ENCODE data around the gene CMPK1.
A peak's percentile ranks its signal among the peaks of the same experiment; 100 is the strongest.
"Not testable (repeated sequence)": the region's sequence is repeated elsewhere in the genome, so short reads cannot be mapped to it uniquely, and the experiment has no call there.

The CMPK1 gene

DNA sequence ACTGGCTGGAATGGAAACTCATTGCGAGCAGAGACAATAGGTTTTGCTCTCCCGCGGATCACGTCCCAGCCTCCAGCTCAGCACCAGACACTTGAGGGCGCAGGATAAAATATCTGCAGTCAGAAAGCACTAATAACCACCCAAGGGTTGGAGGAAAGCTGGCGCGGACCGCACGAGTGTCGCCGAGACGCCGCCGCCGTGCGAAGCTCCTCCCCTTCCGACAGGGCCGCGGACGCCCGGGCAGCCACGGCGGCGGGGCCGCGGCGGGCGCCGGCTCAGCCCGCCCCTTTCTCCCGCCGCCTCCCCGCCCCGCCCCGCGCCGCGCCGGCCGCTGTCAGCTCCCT is at the start of gene CMPK1:
Gene CMPK1, plus strand, starts transcription at position 213 of the 344 bp plus-strand sequence. CDS start 156 bp downstream, outside the sequence.
- DNase-seq, result peak; percentile 81 to 93 (median 86)

DNA sequence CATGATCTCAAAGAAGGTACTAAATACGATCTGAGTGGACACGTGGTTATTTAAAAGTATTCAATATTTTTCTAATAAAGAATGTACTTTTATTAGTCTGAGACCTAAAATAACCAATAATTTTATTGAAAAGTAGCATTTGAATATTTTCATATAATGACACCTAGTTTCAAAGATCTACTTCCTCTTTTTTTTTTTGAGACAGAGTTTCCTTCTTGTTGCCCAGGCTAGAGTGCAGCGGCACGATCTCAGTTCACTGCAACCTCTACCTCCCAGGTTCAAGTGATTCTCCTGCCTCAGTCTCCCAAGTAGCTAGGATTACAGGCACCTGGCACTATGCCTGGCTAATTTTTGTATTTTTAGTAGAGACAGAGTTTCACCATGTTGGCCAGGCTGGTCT is 45.5 kb upstream of the CMPK1 start:
- peak in 2 of 3 donors; percentile 27 for DNase-seq

DNA sequence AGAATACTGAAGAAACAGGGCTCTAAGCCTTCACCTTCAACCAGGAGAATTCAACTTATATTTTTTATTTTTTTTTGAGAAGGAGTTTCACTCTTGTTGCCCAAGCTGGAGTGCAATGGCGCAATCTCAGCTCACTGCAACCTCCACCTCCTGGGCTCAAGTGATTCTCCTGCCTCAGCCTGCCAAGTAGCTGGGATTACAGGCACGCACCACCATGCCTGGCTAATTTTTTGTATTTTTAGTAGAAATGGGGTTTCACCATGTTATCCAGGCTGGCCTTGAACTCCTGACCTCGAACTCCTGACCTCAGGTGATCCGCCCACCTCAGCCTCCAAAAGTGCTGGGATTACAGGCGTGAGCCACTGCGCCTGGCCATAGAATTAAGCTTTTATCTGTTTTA is 38.7 kb upstream of the CMPK1 start:
- DNase-seq, result not testable (repeated sequence)

DNA sequence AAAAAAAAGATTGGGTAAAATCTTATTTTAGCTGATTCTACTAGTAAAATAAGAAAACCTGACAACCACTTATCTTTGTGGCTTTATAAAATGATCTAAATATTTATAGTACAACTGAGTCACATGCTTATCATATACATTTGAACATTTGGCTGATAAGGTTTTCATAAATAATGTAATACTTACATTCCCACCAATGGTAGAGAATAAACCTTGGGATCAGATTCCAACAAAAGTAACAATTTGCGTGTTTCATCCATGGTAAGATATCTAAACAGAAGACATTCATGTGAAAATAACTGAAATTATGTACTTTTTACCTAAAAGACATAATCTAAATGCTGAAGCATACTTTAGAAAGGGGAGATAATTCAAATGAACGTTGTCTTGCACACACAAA is 38.0 kb upstream of the CMPK1 start:
- no peak for DNase-seq

DNA sequence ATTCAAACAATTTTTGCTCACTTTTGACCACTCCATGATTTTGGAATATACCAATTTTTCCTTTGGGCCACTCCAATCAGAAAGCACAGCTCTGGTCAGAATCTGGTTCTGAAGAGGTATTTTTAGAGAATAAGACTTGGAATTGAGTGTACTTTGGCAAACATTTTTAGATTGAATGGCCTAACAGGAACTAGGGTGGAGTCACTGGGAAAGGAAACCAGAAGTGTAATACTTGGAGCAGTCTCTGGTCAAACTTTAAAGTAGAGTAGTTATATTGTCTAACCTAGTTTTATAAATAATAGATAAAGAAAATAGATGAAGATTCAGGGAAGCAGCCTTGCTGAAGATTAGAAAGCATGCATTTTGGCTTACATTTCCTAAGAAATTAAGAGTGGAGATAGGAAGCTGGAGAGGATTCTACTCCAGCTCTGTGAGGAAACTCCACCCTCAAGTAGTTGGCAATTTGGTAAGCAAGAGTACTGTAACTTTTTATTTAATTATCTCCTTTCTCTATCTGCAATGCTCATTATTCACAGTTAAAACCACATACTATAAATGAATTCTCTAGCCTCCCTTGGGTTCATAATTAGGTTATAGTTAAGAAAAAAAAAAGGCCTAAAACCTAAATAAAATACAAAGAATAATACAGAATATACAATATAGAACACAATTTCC is 35.4 kb upstream of the CMPK1 start:
- DNase-seq, result peak in 1 of 3 donors; percentile 13

GRCh38 chr1:47302472-47302871 is 31.1 kb upstream of the CMPK1 start:
- no peak for DNase-seq

DNA sequence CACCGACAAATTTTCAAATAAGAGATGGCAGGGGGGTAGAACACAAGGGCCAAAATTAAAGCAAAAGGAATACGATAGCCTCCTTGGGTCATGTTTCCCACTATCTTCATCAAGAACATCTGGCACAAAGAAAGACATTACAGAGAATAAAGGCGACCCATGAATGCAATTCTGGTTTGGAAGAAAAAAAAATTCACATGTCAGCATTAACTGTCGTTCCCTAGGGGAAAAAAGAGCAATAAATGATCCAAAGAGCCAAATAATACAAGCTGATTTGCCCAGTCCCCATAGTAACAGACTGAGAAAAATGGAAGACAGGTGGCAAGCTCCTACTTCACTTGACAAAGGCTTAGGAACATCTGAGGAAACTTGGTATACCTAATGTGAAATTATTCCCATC is 24.2 kb upstream of the CMPK1 start:
- DNase-seq, result no peak

DNA sequence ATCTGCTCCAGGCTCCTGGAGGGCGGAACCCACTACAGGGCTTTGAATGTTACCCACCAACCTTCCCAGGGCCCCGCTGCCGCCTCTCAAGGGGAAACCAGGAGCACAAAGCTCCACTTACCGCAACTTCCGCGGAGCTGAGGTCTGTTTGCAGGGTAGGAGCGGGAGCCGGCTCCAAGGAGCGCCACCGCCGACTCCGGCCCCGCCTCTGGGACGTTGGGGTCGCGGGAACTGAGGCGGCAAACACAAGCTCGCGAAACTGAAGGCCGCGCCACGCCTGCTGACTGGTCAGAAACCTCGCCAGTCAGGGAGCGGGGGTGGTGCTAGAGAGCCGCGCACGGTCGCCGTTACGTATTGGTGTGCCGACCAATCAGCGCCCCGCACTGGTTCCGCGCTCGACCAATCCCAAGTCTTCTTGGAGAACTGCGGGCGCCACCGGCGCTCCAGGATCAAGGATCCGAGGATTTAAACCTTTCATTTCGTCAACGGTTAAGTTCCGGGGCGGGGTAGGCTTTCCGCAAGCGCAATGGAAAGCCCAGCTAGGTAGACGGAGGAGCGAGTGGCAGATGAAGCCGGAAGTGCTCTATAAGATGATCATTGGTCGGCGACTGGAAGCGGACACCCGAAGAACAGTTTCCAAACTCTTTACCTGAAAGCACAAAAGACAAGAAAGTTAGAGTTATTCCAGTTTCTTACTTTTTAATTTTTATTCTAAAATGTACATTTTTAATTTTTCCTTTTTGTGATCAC is 19.5 kb upstream of the CMPK1 start, which contains the start of gene STIL:
Gene STIL, minus strand, starts transcription at position 233 of the 750 bp plus-strand sequence. CDS start 3,828 bp downstream, outside the sequence.
- peak; percentile 99 for DNase-seq

- DNase-seq, result no peak
Observed at GRCh38 chr1:47317841-47318240, 15.7 kb upstream of the CMPK1 start.

DNA sequence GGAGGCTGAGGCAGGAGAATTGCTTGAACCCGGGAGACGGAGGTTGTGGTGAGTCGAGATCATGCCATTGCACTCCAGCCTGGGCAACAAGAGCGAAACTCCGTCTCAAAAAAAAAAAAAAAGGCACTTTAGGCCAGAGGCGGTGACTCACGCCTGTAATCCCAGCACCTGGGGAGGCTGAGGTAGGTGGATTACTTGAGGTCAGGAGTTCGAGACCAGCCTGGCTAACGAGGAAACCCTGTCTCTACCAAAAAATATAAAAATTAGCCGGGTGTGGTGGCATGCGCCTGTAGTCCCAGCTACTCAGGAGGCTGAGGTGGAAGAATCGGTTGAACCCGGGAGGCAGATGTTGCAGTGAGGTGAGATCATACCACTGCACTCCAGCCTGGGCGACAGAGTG is 13.6 kb upstream of the CMPK1 start:
- DNase-seq, result not testable (repeated sequence)

- no peak for DNase-seq
Observed at GRCh38 chr1:47323599-47324031, 10.0 kb upstream of the CMPK1 start.

DNA sequence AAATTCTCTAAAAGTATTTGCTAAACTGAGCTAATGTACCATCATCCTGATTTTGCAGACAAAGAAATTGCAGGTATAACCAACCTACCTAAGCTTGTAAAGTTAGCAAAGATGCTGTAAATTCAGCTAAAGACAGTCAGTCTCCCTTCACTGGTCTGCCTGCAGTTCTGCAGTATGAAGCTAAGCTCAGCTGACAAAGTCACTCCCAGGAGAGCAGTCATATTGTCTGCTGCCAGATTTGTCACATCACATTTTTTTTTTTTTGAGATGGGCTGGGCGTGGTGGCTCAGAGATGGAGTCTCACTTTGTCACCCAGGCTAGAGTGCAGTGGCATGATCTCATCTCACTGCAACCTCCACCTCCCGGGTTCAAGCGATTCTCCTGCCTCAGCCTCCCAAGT is 8.9 kb upstream of the CMPK1 start:
- DNase-seq, result no peak

GRCh38 chr1:47325528-47325927 is 8.1 kb upstream of the CMPK1 start:
- DNase-seq, result no peak

DNA sequence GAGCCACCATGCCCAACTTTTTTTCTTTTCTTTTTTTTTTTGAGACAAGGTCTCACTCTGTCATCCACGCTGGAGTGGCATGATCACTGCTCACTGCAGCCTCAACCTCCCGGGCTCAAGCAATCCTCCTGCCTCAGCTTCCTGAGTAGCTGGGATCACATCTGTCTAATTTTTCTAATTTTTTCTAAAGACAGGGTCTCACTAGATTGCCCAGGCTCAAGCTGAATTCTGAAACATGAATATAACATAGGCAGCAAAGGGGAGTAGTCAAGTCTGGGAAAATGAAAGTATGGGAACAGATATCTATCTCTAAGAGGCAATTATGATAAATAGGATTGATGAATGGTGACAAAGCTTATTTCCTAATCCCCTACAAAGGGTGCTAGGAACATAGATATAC is 7.3 kb upstream of the CMPK1 start:
- no peak for DNase-seq

DNA sequence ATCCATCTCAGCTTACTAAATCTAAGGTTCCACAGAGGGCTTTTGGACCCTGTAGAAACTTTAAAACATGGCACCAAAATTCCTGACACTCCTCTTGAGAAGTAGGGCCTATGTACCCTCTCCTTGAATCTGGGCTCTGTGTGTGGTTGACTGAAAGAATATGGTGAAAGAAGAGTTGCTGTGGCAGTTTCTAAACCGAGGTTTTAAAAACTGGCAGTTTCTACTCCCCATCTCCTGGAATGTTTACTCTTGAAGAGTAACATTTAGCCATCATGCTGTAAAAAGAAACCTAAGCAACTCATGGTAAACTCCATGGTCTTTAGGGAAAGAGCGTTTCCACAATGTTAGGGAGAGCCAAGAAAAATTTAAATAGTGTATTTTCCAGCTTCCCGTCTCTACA is 4.6 kb upstream of the CMPK1 start:
- DNase-seq, result no peak

- no peak for DNase-seq
Observed at GRCh38 chr1:47330212-47330611, 3.4 kb upstream of the CMPK1 start.

GRCh38 chr1:47331875-47332274 is 1.7 kb upstream of the CMPK1 start:
- no peak for DNase-seq

- DNase-seq, result no peak
Observed at GRCh38 chr1:47332779-47333577, 612 bp upstream of the CMPK1 start.

DNA sequence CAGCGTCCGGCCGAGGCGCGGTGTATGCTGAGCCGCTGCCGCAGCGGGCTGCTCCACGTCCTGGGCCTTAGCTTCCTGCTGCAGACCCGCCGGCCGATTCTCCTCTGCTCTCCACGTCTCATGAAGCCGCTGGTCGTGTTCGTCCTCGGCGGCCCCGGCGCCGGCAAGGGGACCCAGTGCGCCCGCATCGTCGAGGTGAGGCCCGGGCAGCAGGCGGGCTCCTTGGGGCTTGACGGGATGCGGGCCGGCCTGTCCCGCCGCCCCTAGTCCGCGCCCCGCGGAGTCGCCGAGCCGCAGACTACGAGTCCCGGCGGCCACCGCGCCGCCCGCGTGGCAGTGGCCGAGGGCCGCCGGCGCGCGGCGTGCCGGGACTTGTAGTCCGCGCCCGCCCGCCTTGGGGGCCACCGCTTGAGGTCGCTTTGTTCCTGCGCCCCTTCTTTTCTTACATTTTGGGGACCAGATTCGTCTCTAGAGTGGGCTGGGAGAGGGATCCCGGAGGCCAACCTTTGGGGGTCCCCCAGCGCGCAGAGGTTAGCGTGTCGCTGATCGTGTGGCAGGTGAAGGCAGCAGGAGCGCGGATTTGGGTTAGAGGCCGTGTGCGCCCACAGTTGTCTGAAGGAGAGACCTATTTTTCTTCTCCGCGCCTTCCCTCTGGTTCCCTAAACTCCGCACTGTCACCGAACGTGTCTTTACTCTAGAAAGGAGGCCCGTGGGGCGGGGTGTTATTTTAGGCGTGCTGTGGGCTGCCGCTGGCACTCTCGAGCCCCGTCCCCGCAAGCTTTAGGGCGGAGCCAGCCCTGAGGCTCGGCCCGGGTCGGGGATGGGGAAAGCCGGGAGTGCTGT is 553 bp downstream of the CMPK1 start:
- DNase-seq, result peak; percentile 89 to 96 (median 94)

DNA sequence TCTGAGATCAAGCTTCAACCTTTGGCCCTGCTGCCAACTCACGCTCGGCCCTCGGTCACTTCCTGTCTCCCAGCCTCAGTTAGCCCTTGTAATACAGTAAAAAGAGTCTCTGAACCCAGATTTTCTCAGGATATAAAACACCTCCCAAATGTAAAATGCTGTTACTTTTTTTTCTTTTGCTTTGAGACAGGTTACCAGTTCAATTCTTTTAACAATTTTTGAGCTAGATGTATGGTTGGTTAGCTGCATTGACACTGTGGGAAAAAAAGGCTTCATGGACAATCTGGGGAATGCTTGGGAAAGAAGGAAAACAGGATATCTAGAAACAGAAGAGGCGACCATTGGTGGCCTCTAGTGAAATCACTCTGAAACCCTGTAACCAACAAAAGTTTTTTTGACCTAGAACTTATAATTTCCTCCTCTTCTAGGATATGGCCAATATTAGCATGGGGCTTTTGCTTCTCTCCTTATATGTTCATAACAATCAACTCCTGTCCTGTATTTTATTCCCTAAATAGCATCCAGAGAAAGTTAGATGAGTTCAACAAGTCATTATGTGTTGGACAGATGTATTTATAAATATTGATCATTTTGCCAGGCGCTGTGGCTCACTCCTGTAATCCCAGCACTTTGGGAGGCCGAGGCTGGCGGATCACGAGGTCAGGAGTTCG is 1.3 kb downstream of the CMPK1 start:
- no peak for DNase-seq

DNA sequence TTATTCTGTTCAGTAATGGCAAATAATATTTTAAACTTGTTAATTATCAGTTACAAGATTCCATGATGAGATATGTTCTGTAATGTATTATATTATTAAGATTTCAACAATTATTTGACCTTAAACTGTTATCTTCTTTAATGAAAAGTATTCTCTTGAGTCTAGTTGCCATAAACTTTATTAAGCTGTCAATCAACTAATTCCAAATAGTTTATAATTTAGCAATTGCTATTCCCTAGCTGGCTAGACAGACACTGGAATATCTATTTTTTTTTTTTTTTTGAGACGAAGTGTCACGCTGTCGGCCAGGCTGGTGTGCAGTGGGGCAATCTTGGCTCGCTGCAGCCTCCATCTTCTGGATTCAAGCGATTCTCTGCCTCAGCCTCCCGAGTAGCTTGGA is 3.8 kb downstream of the CMPK1 start:
- no peak for DNase-seq
